ENCODE data around the gene SETD3.

SETD3 gene

DNA sequence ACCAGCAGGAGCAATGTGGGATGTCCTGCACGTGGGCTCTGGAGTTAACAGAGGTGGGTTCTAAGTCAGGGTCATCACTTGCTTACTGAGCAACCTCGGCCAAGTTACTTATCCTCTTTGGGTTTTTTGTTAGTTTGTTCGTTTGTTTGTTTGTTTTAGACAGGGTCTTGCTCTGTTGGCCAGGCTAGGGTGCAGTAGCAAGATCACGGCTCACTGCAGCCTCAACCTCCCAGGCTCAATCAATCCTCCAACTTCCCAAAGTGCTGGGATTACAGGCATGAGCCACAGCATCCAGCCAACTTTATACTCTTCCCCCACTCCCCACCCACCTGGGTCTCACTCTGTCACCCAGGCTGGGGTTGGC, 78.4 kb downstream of the SETD3 start:
- TF ChIP-seq, protein P1, sequence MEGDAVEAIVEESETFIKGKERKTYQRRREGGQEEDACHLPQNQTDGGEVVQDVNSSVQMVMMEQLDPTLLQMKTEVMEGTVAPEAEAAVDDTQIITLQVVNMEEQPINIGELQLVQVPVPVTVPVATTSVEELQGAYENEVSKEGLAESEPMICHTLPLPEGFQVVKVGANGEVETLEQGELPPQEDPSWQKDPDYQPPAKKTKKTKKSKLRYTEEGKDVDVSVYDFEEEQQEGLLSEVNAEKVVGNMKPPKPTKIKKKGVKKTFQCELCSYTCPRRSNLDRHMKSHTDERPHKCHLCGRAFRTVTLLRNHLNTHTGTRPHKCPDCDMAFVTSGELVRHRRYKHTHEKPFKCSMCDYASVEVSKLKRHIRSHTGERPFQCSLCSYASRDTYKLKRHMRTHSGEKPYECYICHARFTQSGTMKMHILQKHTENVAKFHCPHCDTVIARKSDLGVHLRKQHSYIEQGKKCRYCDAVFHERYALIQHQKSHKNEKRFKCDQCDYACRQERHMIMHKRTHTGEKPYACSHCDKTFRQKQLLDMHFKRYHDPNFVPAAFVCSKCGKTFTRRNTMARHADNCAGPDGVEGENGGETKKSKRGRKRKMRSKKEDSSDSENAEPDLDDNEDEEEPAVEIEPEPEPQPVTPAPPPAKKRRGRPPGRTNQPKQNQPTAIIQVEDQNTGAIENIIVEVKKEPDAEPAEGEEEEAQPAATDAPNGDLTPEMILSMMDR (IDR thresholded peaks at IDR 0.05; ENCODE audit: borderline replicate concordance, control extremely low read depth, extremely low read depth, insufficient read depth, missing control alignments), result no peak
- no peak for DNase-seq (ENCODE audit: low spot score)
- in situ Hi-C loops (cut with MboI; ENCODE audit: low sequenced_read_pairs, unreplicated experiment), result no loop called here

DNA sequence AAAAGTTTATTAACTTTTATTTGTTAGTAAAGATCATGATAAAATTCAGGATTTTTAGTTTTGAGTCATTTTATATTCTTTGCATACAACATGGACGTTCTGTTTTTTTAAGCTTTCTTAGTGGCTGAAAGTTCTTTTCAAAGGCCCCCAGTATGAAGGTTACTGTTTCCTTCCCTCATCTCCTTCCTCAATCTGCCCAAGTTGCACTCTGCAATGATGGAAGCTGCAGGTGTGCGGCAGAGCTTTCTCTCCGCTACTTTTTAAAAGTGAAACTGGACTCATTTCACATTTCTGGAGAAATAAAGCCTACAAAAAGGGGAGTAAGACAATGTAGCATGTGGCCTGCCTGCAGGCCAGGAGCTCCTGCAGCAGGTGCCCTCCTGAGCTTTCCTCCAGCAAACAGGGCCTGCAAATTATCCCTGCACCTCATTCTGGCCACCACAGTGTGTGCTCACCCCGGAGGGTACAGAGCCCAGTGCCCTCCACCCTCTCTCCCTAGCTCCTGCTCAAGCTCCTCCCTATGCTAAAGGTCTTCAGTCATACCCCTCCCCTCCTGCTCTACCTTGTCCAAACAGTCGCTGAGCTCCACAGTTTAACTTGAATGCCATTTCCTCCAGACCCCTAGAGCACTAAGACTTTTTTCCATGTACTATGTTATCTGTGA, 78.9 kb downstream of the SETD3 start:
- in situ Hi-C loops (cut with MboI; ENCODE audit: low sequenced_read_pairs, unreplicated experiment), result no loop called here

DNA sequence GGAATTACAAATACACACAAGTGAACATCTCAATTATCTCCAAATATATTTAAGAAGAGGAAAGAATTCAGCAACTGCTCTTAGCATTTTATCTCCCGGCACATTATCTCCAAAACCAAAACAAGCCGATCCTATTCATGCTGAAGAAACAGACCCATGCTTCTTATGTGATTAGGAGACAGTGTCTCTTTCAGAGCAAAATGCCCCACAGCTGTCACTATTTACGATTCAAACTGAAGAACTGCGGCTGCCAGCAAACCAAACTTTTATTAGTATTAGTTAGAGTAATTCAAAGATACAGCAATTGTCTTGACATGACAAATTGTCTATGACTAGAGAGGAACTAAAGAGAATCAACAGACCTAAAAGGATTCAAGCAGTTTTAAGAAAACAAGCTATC, 79.4 kb downstream of the SETD3 start:
- TF ChIP-seq, protein P1 (IDR thresholded peaks at IDR 0.05; ENCODE audit: borderline replicate concordance, control extremely low read depth, extremely low read depth, insufficient read depth, missing control alignments), result no peak
- in situ Hi-C loops (cut with MboI; ENCODE audit: low sequenced_read_pairs, unreplicated experiment), result no loop called here
- no peak for DNase-seq (ENCODE audit: low spot score)

More for the DNA sequence above, 78.9 kb downstream of the SETD3 start:
- no peak for DNase-seq (ENCODE audit: low spot score)
- TF ChIP-seq, protein P1 (IDR thresholded peaks at IDR 0.05; ENCODE audit: borderline replicate concordance, control extremely low read depth, extremely low read depth, insufficient read depth, missing control alignments), result no peak

DNA sequence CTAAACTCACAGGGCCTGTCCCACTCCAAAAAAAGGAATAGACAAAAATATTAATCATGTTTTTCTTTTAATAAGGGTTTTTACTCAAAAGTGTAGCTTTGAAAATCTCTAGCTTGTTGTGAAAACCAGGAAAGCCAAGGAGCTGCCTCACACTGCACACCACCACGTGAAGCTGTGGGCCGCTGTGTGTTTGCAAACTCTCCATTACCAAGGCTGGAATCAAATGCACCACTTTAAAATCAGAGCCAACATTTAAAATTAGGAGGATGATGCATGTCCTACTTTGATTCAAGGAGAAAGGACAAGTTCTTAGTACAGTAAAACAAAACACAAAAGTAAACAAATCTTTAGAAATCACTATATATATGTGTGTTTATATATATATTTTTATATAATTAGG, 83.0 kb downstream of the SETD3 start:
- no peak for DNase-seq (ENCODE audit: low spot score)
- TF ChIP-seq, protein P1 (IDR thresholded peaks at IDR 0.05; ENCODE audit: borderline replicate concordance, control extremely low read depth, extremely low read depth, insufficient read depth, missing control alignments), result no peak
- in situ Hi-C loops (cut with MboI; ENCODE audit: low sequenced_read_pairs, unreplicated experiment), result no loop called here

DNA sequence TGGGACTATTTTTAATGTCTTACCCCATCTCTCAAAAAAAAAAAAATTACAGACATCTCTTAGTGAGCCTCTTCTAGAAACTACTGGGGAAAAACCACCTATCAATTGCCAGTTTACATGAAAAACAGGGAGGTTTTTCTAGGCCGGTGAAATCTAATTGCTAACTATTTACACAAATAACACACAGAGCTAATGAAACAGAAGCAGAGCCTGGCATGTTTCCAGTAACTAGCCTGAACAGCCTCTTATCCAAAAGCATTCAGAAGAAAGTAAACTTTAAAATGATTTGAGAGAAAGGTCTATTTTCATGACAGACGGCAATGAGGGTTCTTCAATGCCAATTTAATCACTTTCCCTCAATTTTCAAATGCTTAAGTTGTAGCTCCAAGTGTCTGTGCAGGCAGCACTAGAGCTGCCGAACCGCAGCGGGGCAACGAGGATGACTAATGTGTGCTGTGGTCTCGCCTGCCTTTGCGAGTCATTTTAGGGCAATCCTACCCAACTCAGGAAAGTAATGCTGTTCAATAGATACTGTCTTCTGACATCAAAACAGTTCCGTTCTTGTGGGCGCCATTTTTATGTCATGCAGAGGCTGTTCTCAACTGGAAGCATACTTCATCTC, 84.6 kb downstream of the SETD3 start:
- in situ Hi-C loops (cut with MboI; ENCODE audit: low sequenced_read_pairs, unreplicated experiment), result no loop called here
- TF ChIP-seq, protein P1 (IDR thresholded peaks at IDR 0.05; ENCODE audit: borderline replicate concordance, control extremely low read depth, extremely low read depth, insufficient read depth, missing control alignments), result no peak
- no peak for DNase-seq (ENCODE audit: low spot score)

DNA sequence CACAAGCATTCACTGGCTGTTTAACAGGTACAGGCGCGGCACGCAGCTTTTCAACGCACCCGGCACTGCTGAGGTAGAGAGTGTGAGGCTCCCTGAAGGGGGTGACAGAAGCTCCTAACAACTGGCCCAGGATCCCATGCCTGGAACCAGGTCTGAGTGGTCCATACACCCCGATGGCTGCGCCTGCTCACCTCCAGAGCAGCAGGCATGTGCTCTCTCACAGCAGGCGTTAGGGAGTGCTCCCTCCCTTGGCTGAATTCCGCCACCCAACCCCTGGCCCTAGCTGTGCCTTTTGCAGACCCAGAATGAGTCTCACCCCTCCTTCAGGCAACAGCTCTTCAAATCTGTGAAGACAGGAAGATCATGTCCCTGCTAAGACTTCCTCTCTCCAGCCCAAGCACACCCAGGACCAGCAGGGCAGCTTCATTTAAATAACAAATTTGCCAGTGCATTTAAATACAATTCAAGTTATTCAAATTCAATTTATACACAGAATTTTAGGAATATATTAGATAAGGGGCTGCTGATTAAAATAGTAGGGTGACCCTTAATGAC, 86.0 kb downstream of the SETD3 start:
- DNase-seq (ENCODE audit: low spot score), result no peak
- TF ChIP-seq, protein P1 (IDR thresholded peaks at IDR 0.05; ENCODE audit: borderline replicate concordance, control extremely low read depth, extremely low read depth, insufficient read depth, missing control alignments), result no peak
- in situ Hi-C loops (cut with MboI; ENCODE audit: low sequenced_read_pairs, unreplicated experiment), result no loop called here

Measured in GM13976 (cell line).